Measurements from ENCODE around the gene CD47. TPM values are rescaled to one million over a fixed set of nuclear protein-coding genes. Genes with fewer than 3 reads are reported as not detected.

CD47 gene
- total and polyA plus RNA-seq, 2 donors (not counting 1 experiment from before 2014, with no cell fraction given) = 86.4 to 259 TPM

DNA sequence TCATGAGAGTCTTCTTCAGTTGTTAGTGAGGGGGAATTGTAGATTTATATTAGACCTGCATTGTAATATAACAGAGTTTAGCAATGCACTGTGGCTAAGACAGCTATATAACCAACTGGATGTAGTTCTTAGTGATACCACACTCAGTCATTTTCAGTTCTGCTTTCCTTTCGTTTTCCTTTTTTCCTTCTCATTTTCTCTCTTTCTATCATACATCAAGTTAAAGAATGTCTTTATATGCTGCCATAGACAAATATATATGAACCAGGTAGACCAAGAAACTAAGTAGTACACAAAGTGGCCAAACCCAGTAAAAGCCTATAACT is 43.7 kb upstream of the CD47 start:
- H3K9ac ChIP-seq (ENCODE audit: low read length) = peak overlapping the region; percentile 43
- H3K4me1 Mint-ChIP-seq = peaks cover 95% of the 10 kb centered on the region

More for the DNA sequence above, 43.7 kb upstream of the CD47 start:
- peak; percentile 62 for DNase-seq
- H3K27ac ChIP-seq (ENCODE audit: low read length in 2 of 2) = peak overlapping the region; percentile 91 to 99
- peaks cover 74% of the 10 kb centered on the region for H3K79me2 ChIP-seq (ENCODE audit: control insufficient read depth, insufficient read depth, low read length)
- TF ChIP-seq, protein P1, sequence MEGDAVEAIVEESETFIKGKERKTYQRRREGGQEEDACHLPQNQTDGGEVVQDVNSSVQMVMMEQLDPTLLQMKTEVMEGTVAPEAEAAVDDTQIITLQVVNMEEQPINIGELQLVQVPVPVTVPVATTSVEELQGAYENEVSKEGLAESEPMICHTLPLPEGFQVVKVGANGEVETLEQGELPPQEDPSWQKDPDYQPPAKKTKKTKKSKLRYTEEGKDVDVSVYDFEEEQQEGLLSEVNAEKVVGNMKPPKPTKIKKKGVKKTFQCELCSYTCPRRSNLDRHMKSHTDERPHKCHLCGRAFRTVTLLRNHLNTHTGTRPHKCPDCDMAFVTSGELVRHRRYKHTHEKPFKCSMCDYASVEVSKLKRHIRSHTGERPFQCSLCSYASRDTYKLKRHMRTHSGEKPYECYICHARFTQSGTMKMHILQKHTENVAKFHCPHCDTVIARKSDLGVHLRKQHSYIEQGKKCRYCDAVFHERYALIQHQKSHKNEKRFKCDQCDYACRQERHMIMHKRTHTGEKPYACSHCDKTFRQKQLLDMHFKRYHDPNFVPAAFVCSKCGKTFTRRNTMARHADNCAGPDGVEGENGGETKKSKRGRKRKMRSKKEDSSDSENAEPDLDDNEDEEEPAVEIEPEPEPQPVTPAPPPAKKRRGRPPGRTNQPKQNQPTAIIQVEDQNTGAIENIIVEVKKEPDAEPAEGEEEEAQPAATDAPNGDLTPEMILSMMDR (IDR thresholded peaks at IDR 0.05) = no peak
- no peak for TF ChIP-seq EZH2 (IDR thresholded peaks at IDR 0.05; ENCODE audit: borderline replicate concordance, insufficient read depth, low read depth, low read length, poor library complexity, severe bottlenecking)
- peak overlapping the region; percentile 79 for H3K4me2 ChIP-seq (replicated peaks; ENCODE audit: low read depth, low read length, poor library complexity, severe bottlenecking)
- H3K9me3 Mint-ChIP-seq (ENCODE audit: insufficient read depth) = no peaks in the 10 kb centered on the region
- H3K9me3 ChIP-seq (ENCODE audit: control extremely low read depth in 1 of 3, control insufficient read depth in 2 of 3, insufficient read depth in 1 of 3, low read length in 2 of 3) = peaks cover 0 to 6% (median 0%) of the 10 kb centered on the region in 3 donors
- ATAC-seq (ENCODE audit: low read depth) = peak; percentile 46
- CTCF ChIA-PET = interaction anchor here (0.7 to 1.2 kb wide), 3 partner anchors 10 to 273 kb away, joined by 3 read pairs; no protein-coding TSS in a partner anchor
- H3K36me3 ChIP-seq (replicated peaks in 1 of 2; ENCODE audit: control extremely low read depth in 1 of 2, control insufficient read depth in 1 of 2, extremely low read depth in 1 of 2, insufficient read depth in 2 of 2, low read length in 1 of 2) = peaks cover 0 to 28% of the 10 kb centered on the region in 2 experiments
- no peak overlapping the region for H2AFZ ChIP-seq (ENCODE audit: insufficient read depth, low read depth, low read length, poor library complexity, severe bottlenecking)
- no peaks in the 10 kb centered on the region for H3K27me3 Mint-ChIP-seq
- H3K4me3 Mint-ChIP-seq = peak overlapping the region; percentile 62
- no peaks in the 10 kb centered on the region for H3K27me3 ChIP-seq (replicated peaks in 1 of 4; ENCODE audit: control extremely low read depth in 1 of 4, control insufficient read depth in 3 of 4, insufficient read depth in 4 of 4, low read length in 3 of 4)
- H4K20me1 ChIP-seq (ENCODE audit: control insufficient read depth, insufficient read depth, low read length, poor library complexity, severe bottlenecking) = no peaks in the 10 kb centered on the region
- H3K27ac Mint-ChIP-seq = peak overlapping the region; percentile 85
- peak overlapping the region in 2 of 5 experiments; percentile 2 to 25 for H3K4me3 ChIP-seq (ENCODE audit: control extremely low read depth in 1 of 5, extremely low read depth in 1 of 5, insufficient read depth in 1 of 5, low read depth in 2 of 5, low read length in 4 of 5)
- H3K4me1 ChIP-seq (ENCODE audit: control insufficient read depth in 2 of 2, insufficient read depth in 2 of 2, low read length in 2 of 2) = peaks cover 82 to 85% of the 10 kb centered on the region in 2 donors
- no CpG with 5 or more reads among the region's 1 CpG for WGBS (ENCODE audit: insufficient coverage)
- POLR2A ChIA-PET = interaction anchor here (0.8 to 2.0 kb wide), 4 partner anchors 8 to 88 kb away, joined by 3 to 11 read pairs (median 6); partner anchors contain the start of genes CD47 and IFT57
- intact Hi-C loops (cut with micrococcal nuclease) = loop anchor here (1.0 to 10.0 kb wide), 2 partner anchors 9 to 50 kb away; no protein-coding TSS in a partner anchor
